Transverse colon (tissue), 4 donors: ENCODE results near the gene ZNF268. TPM values are rescaled to one million over a fixed set of nuclear protein-coding genes. Genes with fewer than 3 reads are reported as not detected.

Source experiments
- DNase-seq: peaks from one replicate; pipeline ENCODE4 v3.0.0-alpha.2; 2019
- H3K27ac ChIP-seq, 4 donors: fragments of 200-600 bp; sonication (generic); 2 replicates each; pipeline ENCODE4 v1.5.1; 2016 to 2018; ENCODE audit warnings: inconsistent platforms in 4 of 4
- H3K27me3 ChIP-seq: fragments of 200-600 bp; sonication (generic); 2 replicates; pipeline ENCODE4 v1.5.1; 2017; ENCODE audit warnings: inconsistent platforms
- H3K36me3 ChIP-seq, 4 donors: fragments of 200-600 bp; sonication (generic); 2 replicates each; pipeline ENCODE4 v1.5.1; 2017 to 2019; ENCODE audit warnings: inconsistent platforms in 4 of 4
- H3K4me1 ChIP-seq, 4 donors: fragments of 200-600 bp; sonication (generic); 2 replicates each; pipeline ENCODE4 v1.5.1; 2017 to 2020; ENCODE audit warnings: inconsistent platforms in 4 of 4
- H3K4me3 ChIP-seq, 4 donors: fragments of 200-600 bp; sonication (generic); 1 replicate in 1 of 4; 2 replicates in 3 of 4; pipeline versions ENCODE4 v1.5.1 to v1.6.1; 2017 to 2019; ENCODE audit warnings: inconsistent platforms in 4 of 4
- H3K9me3 ChIP-seq, 2 donors: fragments of 200-600 bp; sonication (generic); 2 replicates each; pipeline ENCODE4 v1.5.1; 2017 to 2019; ENCODE audit warnings: inconsistent platforms in 2 of 2
- EP300 ChIP-seq: sonication (generic); formaldehyde crosslinking; IDR thresholded peaks from one replicate; pipeline ENCODE4 v1.6.1; 2017; ENCODE audit warnings: antibody characterized with exemption, low read depth
- POLR2A ChIP-seq: fragments of 450-650 bp; IDR thresholded peaks from one replicate; pipeline ENCODE4 v1.6.1; 2016; ENCODE audit warnings: antibody characterized with exemption, mild to moderate bottlenecking, moderate library complexity
- POLR2AphosphoS5 ChIP-seq, 3 donors: sonication (generic); formaldehyde crosslinking; IDR thresholded peaks; one replicate each; pipeline ENCODE4 v1.6.1; 2016; ENCODE audit warnings: antibody characterized with exemption in 3 of 3
- WGBS, 2 donors: methylation state at CpG; one replicate each; pipeline ENCODE4 v1.1.5; 2018; ENCODE audit warnings: low coverage in 1 of 2; 5-methylcytosine and 5-hydroxymethylcytosine counted together
- in situ Hi-C, 4 donors: fragments of 200-750 bp; cut with MboI; loops; one replicate each; pipeline versions ENCODE4 v1.15.0 to v1.15.1; 2017; ENCODE audit warnings: low sequenced_read_pairs in 3 of 4, low pct_ligation_motif_present in 1 of 4, low pct_unique_long_range_greater_than_20kb in 1 of 4
- intact Hi-C: fragments of 100-400 bp; cut with DNase I; formaldehyde crosslinking; loops from one replicate; pipeline ENCODE4 v1.15.1; 2023; ENCODE audit warnings: low total_unique reads
- total RNA-seq, 4 donors: library from RNA; depleted of rRNA; stranded (reverse); fragments of >200 nt; gene quantifications; one replicate each; pipeline ENCODE4 v1.1.0, GENCODE V29; 2016
- TF ChIP-seq, protein P1 (sequence below), 5 experiments: fragments of 200-600 bp in 3 of 5; fragments of 450-650 bp in 2 of 5; sonication (generic) in 3 of 5; IDR thresholded peaks; 1 replicate in 2 of 5; 2 replicates in 3 of 5; pipeline ENCODE4 v1.5.1; 2016 to 2017; ENCODE audit warnings: antibody characterized with exemption in 5 of 5, inconsistent platforms in 3 of 5, mild to moderate bottlenecking in 2 of 5, moderate library complexity in 1 of 5

ZNF268 gene
- total RNA-seq, 4 donors from 2014 or later: 12.2 to 30.3 (median 16.1) TPM

- Histone ChIP-seq H3K36me3 (peaks cover 7 to 47% (median 28%) of the 10 kb centered on the region in 4 donors), H3K4me1 (no peaks in the 10 kb centered on the region), H3K9me3 (peaks cover 87 to 92% of the 10 kb centered on the region in 2 donors), H3K4me3 (no peak overlapping the region), H3K27ac (no peak overlapping the region), H3K27me3 (no peaks in the 10 kb centered on the region)
- no peak for DNase-seq
- intact Hi-C loops (no loop called here), in situ Hi-C loops (no loop called here)
- TF ChIP-seq, protein P1, sequence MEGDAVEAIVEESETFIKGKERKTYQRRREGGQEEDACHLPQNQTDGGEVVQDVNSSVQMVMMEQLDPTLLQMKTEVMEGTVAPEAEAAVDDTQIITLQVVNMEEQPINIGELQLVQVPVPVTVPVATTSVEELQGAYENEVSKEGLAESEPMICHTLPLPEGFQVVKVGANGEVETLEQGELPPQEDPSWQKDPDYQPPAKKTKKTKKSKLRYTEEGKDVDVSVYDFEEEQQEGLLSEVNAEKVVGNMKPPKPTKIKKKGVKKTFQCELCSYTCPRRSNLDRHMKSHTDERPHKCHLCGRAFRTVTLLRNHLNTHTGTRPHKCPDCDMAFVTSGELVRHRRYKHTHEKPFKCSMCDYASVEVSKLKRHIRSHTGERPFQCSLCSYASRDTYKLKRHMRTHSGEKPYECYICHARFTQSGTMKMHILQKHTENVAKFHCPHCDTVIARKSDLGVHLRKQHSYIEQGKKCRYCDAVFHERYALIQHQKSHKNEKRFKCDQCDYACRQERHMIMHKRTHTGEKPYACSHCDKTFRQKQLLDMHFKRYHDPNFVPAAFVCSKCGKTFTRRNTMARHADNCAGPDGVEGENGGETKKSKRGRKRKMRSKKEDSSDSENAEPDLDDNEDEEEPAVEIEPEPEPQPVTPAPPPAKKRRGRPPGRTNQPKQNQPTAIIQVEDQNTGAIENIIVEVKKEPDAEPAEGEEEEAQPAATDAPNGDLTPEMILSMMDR (IDR thresholded peaks at IDR 0.05): no peak
- TF ChIP-seq EP300 (no peak), POLR2AphosphoS5 (IDR thresholded peaks at IDR 0.05) (no peak), POLR2A (no peak)
- WGBS, 2 donors: 97 to 98% methylated on average over 7 of the region's 7 CpGs
These were observed 22.3 kb downstream of the ZNF268 start for GRCh38 chr12:133203344-133204263.

GRCh38 chr12:133204264-133204603 is 22.9 kb downstream of the ZNF268 start:
- intact Hi-C loops: no loop called here
- Histone ChIP-seq H3K27me3 (no peaks in the 10 kb centered on the region), H3K27ac (no peak overlapping the region), H3K9me3 (peaks cover 91 to 98% of the 10 kb centered on the region in 2 donors), H3K36me3 (peaks cover 7 to 45% (median 28%) of the 10 kb centered on the region in 4 donors), H3K4me1 (no peaks in the 10 kb centered on the region), H3K4me3 (no peak overlapping the region)
- WGBS, 2 donors: 100% methylated on average over 1 of the region's 1 CpG
- no peak for DNase-seq
- in situ Hi-C loops: no loop called here
- TF ChIP-seq, protein P1 (IDR thresholded peaks at IDR 0.05): no peak
- TF ChIP-seq POLR2A (no peak), POLR2AphosphoS5 (IDR thresholded peaks at IDR 0.05) (no peak), EP300 (no peak)

- intact Hi-C loops: no loop called here
- no peak overlapping the region for H3K4me3 ChIP-seq
- peaks cover 93 to 100% of the 10 kb centered on the region in 2 donors for H3K9me3 ChIP-seq
These were observed 25.1 kb downstream of the ZNF268 start for GRCh38 chr12:133206390-133206789.

GRCh38 chr12:133215724-133216123 is 34.4 kb downstream of the ZNF268 start:
- Histone ChIP-seq H3K27me3 (no peaks in the 10 kb centered on the region), H3K9me3 (peaks cover 38 to 59% of the 10 kb centered on the region in 2 donors)
- 67% methylated on average over 3 of the region's 3 CpGs; no CpG with 5 or more reads in 1 of the 2 donors for WGBS, 2 donors

More at GRCh38 chr12:133206390-133206789, 25.1 kb downstream of the ZNF268 start:
- WGBS, 2 donors: 95 to 100% methylated on average over 2 of the region's 2 CpGs
- in situ Hi-C loops: no loop called here
- TF ChIP-seq EP300: no peak
- TF ChIP-seq POLR2A: no peak
- no peak for TF ChIP-seq POLR2AphosphoS5 (IDR thresholded peaks at IDR 0.05)
- TF ChIP-seq, protein P1 (IDR thresholded peaks at IDR 0.05): no peak
- Histone ChIP-seq H3K4me1 (no peaks in the 10 kb centered on the region), H3K36me3 (peaks cover 7 to 30% (median 21%) of the 10 kb centered on the region in 4 donors), H3K27me3 (no peaks in the 10 kb centered on the region), H3K27ac (no peak overlapping the region)
- no peak for DNase-seq

More at GRCh38 chr12:133215724-133216123, 34.4 kb downstream of the ZNF268 start:
- TF ChIP-seq POLR2A: no peak
- TF ChIP-seq POLR2AphosphoS5 (IDR thresholded peaks at IDR 0.05): no peak
- TF ChIP-seq EP300: no peak
- TF ChIP-seq, protein P1 (IDR thresholded peaks at IDR 0.05): no peak
- H3K36me3 ChIP-seq: no peaks in the 10 kb centered on the region
- in situ Hi-C loops: no loop called here
- intact Hi-C loops: no loop called here
- H3K4me1 ChIP-seq: no peaks in the 10 kb centered on the region
- H3K4me3 ChIP-seq: no peak overlapping the region
- no peak overlapping the region for H3K27ac ChIP-seq
- DNase-seq: no peak
